Measurements from ENCODE around the gene ALDH18A1.
"Not testable (repeated sequence)": the region's sequence is repeated elsewhere in the genome, so short reads cannot be mapped to it uniquely, and the experiment has no call there.

- not testable (repeated sequence) for TF ChIP-seq POLR2AphosphoS5 (IDR thresholded peaks at IDR 0.05); CTCF (IDR thresholded peaks at IDR 0.05; ENCODE audit: poor library complexity, severe bottlenecking); RAD21 (conservative IDR thresholded peaks at IDR 0.05); TAF1 (IDR thresholded peaks at IDR 0.05; ENCODE audit: low read depth)
These were observed 36.1 kb downstream of the ALDH18A1 start for GRCh38 chr10:95620415-95620814.

Measured in neural cell (in vitro differentiated cells).